Activated T-cell treated with anti-CD3 and anti-CD28 coated beads for 24 hours (primary cell): ENCODE results near the gene EDEM3.

Experiments
- DNase-seq: peaks from one replicate; pipeline ENCODE4 v3.0.0-alpha.2; 2020; ENCODE audit warnings: low read depth

Gene EDEM3

DNA sequence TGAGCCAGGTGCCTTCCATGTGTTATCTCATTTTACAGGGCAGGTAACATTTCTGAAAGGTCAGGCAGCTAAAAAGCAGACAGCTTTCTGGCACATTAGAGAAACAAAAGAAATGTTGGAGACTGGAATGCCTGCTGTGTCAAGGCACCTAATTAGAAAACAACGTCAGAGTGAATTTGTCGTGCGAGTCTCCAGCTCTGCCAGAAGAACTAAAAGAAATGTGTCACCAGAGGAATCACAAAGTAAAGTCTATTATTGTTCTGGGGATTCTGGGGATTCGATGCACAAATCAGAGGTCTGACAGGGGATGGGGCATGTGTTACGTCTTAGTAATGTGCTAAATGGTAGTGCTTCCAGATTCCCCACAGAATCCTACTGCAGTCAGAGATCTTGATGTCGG, 89.3 kb downstream of the EDEM3 start:
- no peak for DNase-seq

DNA sequence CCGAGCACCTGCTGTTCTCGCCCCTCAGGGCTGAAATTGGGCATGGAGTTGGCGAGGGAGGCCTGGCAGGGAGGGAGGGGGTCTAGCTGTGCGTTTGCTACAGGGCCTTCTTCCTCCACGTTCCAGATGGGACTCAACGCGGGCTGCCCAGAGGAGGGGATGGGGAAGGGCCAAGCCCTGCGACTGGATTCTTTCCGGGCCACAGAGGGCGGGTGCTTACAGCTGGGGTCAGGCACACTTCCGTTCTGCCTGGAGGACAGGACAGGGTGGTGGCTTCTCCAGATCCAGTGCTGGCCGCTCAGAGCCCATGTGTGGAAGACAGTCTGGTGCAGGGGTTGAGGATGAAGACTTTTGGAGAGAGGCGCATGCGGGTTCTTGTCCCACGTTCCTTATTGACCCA, 90.0 kb downstream of the EDEM3 start:
- DNase-seq, result no peak

DNA sequence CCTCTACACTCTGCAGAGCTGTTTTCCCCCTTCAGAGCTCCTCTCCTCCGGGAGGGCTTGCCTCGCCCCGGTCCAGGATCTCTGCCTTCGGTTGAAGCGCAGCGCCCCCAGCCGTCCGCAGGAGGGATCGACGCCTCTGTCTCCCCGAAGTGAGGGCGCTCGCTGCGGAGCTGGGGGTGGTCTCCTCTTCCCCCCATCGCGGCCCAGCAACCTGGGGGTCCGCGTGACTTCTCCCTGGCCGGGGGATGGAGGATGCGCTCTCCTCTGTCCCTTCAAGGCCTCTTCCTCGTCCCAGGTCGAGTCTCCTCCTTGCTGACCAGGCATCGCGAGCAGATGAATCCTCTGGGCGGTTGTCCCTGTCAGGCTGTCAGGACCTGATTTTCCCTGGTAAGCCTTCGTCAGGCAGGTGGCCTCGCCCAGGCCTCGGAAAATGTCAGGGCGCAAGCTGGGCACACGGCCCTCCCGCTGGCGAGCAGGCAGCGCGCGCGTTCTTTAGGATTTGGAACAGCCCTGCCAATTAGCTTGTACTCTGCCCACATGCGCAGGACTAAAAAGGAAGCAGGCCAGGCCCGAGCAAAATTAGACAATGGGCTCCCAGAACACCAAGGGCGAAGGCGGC, 90.5 kb downstream of the EDEM3 start:
- DNase-seq, result peak; percentile 16

DNA sequence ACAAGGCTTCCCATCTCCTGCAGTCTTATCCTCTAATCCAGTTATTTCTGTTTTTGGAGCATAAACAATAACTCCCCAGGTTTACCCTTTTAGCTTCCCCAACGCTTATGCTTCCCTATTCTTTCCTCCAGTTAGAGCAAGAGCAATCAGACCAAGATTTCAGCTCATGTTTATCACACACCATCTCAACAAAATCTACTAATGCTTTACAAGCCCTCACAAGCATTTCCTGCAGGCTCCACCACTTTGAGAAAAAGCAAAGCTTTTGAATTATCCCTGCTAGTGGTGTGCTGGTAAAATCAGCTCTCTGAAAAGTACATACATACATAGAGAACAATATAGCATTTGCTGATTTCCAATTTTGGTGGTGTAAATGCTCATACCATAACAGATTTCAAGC, 92.9 kb downstream of the EDEM3 start:
- no peak for DNase-seq

GRCh38 chr1:184660462-184661191, 94.0 kb downstream of the EDEM3 start:
- DNase-seq, result no peak

DNA sequence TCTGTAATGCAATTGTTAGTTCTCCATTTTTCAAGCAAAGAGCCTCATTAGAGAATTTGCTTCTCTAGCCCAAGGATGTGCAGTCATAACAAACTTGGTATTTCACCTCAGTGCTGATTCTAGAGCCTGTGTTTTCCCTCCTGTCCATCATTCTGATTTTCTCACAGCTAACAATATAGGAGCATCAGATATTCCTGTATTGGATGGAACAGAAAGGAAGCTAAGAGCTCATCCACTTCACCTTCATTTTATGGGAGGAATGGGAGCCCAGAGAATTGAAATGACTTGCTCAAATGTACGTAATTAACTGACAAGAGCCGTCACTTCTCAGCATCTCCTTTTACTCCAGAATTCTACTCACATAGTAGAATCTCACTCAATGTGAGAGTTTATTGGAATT, 96.6 kb downstream of the EDEM3 start:
- no peak for DNase-seq

DNA sequence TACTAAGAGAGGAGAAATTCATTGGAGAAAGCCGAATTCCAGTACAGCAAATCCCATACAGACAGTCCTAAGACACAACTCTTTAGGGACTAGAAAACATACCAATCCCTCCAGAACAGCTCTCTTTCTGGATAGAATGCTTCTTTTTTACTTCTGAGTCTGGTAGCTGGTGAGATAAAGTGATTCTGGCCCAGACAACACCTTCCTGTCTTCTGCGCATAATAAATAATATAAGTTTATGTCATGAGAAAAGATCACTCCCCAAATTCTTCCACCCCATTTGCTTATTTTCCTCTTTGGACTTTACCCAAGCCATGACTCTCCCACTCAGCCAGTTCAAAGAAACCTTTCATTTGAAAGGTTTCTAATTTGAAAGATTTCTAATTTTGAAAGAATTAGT, 98.4 kb downstream of the EDEM3 start:
- no peak for DNase-seq

DNA sequence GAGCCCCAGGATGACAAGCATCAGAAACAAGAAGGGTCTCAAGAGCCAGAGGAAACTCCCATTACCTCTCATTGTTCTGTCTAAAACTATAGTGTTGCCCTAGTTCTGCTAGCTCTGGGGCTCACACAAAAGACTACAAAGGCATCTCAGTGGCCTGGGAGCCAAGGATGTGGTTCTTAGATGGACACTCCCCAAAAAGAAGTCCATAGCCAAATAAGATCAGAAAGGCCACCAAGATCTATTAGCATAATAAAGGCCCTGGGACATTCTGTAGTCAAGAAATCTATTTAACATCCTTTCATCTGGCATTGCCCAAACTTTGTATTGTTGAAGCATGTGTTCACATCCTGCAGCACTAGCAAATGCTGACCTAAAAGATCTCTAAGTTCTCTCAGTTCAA, 99.5 kb downstream of the EDEM3 start:
- no peak for DNase-seq

- DNase-seq, result no peak
Measured at GRCh38 chr1:184650177-184650866, 104.3 kb downstream of the EDEM3 start.

DNA sequence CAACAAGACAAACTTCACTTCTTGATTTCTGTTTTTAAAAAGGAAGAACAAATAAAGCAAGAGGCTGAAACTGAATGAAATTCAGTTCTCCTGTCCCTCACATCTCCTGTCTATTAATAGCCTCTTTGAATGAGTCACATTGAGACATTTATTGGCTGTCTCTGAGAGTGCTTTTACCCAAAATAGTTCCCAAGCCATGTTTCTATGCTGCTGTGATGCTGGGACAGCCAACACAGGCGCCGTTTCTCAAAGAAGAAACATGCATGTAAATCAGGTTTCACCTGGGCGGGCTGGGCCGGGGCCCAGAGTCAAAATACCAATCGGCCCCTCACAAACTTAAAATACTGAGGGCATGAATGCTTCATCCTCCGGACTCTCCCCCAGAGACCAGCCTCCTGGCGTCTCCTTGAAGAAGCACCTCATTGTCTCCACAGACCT, 105.2 kb downstream of the EDEM3 start:
- no peak for DNase-seq

GRCh38 chr1:184648856-184649201, 105.8 kb downstream of the EDEM3 start:
- no peak for DNase-seq

DNA sequence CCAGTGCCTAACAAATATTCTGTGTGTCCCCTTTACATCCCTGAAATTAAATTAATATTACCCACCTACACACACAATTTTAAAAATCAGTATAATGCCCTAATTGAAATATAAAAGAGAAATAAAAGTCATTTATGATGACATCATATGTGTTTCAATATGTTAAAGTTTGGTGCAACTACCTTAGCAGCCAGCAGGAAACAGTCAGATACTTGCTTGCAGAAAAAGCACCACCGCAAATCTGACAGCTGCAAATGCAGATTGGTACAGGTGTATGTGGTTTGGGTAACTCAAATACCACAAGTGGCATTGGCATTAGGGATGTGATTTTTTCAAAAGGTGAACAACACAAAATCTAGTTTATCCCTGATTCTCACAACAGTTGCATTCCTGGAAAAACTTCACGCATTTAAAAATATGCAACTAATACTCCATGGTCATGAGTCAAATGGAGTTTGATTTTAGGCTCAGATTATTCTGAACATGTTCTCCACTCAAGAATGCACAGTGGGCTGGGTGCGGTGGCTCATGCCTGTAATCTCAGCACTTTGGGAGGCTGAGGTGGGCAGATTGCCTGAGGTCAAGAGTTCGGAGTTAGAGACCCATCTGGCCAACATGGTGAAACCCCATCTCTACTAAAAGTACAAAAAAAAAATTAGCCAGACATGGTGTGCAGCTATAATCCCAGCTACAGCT, 106.3 kb downstream of the EDEM3 start:
- DNase-seq, result no peak

DNA sequence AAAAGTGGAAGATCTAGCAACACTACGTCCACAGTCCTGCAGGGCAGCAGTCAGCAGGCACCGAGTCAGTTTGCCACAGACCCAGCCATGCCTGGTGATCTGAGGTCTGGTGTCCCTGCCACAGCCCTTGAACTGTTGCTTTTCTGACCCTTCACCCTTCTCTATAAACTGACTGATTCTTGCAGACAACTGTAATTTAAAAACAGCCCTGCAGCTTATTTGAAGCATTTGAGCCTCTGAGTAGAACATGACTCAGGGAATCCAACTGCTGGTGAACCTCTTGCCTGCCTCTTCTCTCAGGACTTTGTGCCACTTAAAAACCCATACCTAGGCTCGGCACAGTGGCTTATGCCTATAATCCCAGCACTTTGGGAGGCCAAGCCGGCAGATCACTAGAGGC, 107.2 kb downstream of the EDEM3 start:
- no peak for DNase-seq

- DNase-seq, result no peak
Measured at GRCh38 chr1:184646824-184647223, 107.8 kb downstream of the EDEM3 start.

GRCh38 chr1:184646178-184646701, 108.4 kb downstream of the EDEM3 start:
- no peak for DNase-seq

- DNase-seq, result no peak
Measured at GRCh38 chr1:184644771-184645170, 109.9 kb downstream of the EDEM3 start.

- no peak for DNase-seq
Measured at GRCh38 chr1:184643661-184644060, 111.0 kb downstream of the EDEM3 start.

DNA sequence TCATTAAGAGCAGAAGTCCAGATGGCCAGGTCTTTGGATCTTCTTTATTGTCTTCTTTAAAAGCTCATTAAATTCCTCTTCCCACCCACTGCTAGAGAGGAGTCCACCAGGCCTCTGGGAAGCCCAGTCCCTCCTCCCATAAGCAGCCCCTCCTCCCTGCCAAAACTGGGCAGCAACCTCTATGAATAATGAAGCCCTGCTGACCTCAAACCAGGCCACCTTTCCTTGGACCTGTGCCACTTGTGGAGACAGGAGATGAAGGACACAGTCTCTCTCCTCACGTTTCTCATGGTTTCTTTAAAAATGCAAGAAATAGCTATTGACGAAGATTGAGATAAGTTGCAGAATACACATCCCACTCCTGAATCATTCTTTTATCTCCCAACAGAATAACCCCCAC, 112.8 kb downstream of the EDEM3 start:
- DNase-seq, result no peak

DNA sequence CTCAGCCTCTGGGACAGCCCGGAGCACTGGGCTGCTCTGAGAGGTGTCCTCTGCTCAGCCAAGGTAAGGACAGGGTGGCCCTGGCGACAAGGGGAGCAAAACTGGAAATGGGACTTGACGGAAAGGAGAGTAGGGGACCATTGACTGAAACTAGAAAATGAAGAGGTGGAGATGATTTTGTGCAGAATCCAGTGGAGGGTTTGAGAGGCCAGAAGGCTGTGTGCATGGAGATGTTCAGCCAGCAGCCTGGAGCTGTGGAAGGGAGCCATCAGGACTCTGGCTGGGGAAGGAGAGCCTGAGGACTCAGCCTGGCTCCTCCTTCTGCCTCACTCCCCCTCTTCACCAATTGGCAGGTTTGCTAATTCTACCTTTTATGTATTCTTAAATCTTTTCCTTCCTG, 114.2 kb downstream of the EDEM3 start:
- no peak for DNase-seq
